Chondrocyte (in vitro differentiated cells): ENCODE data around the gene NME4. TPM values are rescaled to one million over a fixed set of nuclear protein-coding genes. Genes with fewer than 3 reads are reported as not detected.
A peak's percentile ranks its signal among the peaks of the same experiment; 100 is the strongest.

Experiments used
- DNase-seq: peaks from one replicate; pipeline ENCODE4 v3.0.0; 2021; ENCODE audit warnings: mixed read lengths, low spot score
- H3K27ac Mint-ChIP-seq: one replicate; pipeline ENCODE4 v1.8.0; 2021; ENCODE audit warnings: mild to moderate bottlenecking, moderate library complexity, mixed read lengths; ENCODE audit not compliant: unreplicated experiment
- H3K27me3 Mint-ChIP-seq: 2 replicates; pipeline ENCODE4 v1.8.0; 2021; ENCODE audit warnings: low read depth, mixed read lengths
- H3K36me3 Mint-ChIP-seq: 2 replicates; pipeline ENCODE4 v1.8.0; 2021; ENCODE audit warnings: low read depth, mixed read lengths
- H3K4me1 Mint-ChIP-seq: 2 replicates; pipeline ENCODE4 v1.8.0; 2021; ENCODE audit warnings: low read depth, mild to moderate bottlenecking, mixed read lengths
- H3K4me3 Mint-ChIP-seq: one replicate; pipeline ENCODE4 v1.8.0; 2021; ENCODE audit warnings: mild to moderate bottlenecking, moderate library complexity, mixed read lengths; ENCODE audit not compliant: unreplicated experiment
- H3K9me3 Mint-ChIP-seq: 2 replicates; pipeline ENCODE4 v1.8.0; 2021; ENCODE audit warnings: low read depth, mixed read lengths
- total RNA-seq: library from RNA; stranded (reverse); gene quantifications from 3 replicates; pipeline ENCODE4 v1.2.1, GENCODE V29; 2021
- TF ChIP-seq, protein P1 (sequence below): fragments of 200-600 bp; sonication (generic); IDR thresholded peaks from 2 replicates; pipeline ENCODE4 v1.5.0; 2021; ENCODE audit warnings: antibody characterized with exemption, mild to moderate bottlenecking, moderate library complexity

Gene NME4
- total RNA-seq, 1 donor from 2014 or later: 231 TPM

DNA sequence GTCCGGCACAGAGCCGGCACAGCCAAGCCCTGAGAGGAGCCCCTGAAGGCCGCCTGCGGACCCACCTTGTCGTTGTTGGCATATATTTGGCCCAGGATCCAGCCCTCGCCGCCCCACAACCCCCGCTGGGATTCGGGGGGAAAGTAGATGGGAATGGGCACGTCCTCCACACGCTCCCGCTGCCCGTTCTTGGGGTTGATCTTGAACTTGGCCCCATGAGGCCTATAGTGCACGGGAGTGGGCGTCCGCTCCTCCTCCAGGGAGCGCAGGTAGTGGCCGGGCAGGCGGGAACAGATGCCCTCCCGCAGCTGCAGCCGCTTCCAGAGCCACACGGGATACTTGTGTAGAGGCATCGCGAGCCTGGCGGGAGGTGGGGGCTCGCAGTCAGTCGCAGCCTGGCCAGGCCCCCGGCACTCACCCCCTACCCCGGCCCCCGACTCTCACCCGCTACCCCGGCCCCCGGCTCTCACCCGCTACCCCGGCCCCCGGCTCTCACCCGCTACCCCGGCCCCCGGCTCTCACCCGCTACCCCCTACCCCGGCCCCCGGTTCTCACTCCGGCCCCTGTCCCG lies 27.0 kb upstream of the NME4 start:
- Mint-ChIP-seq H3K36me3 (peaks cover 9% of the 10 kb centered on the region), H3K4me1 (peaks cover 11% of the 10 kb centered on the region), H3K27ac (no peak overlapping the region), H3K4me3 (peak overlapping the region; percentile 75), H3K9me3 (no peaks in the 10 kb centered on the region), H3K27me3 (no peaks in the 10 kb centered on the region)
- peak; percentile 90 for DNase-seq
- TF ChIP-seq, protein P1, sequence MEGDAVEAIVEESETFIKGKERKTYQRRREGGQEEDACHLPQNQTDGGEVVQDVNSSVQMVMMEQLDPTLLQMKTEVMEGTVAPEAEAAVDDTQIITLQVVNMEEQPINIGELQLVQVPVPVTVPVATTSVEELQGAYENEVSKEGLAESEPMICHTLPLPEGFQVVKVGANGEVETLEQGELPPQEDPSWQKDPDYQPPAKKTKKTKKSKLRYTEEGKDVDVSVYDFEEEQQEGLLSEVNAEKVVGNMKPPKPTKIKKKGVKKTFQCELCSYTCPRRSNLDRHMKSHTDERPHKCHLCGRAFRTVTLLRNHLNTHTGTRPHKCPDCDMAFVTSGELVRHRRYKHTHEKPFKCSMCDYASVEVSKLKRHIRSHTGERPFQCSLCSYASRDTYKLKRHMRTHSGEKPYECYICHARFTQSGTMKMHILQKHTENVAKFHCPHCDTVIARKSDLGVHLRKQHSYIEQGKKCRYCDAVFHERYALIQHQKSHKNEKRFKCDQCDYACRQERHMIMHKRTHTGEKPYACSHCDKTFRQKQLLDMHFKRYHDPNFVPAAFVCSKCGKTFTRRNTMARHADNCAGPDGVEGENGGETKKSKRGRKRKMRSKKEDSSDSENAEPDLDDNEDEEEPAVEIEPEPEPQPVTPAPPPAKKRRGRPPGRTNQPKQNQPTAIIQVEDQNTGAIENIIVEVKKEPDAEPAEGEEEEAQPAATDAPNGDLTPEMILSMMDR: no peak

DNA sequence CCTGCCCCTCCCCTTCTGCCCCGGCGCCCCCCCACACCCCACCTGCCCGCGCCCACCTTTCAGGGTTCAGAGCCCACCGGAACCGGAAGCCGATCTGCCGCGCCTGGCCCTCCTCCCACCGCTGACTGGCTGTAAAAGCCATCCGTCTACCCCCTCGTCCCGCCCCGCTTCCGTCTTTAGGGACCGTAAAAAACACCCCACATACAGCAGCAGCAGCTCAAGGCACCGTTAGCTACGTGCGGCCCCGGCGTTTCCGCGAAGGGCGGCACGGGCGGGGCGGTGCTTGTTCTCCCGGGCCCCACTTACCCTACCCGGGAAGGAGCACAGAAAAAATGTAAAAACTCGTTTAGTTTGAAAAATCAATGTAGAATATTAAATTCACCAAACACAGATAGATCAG lies 26.6 kb upstream of the NME4 start, which contains the start of gene MRPL28:
TSS of gene MRPL28 (minus strand) at position 96 of the 400 bp plus-strand sequence. CDS start 320 bp downstream, outside the sequence.
- no peaks in the 10 kb centered on the region for H3K27me3 Mint-ChIP-seq
- no peaks in the 10 kb centered on the region for H3K9me3 Mint-ChIP-seq
- peak within 1 kb of the TSS; percentile 89 for H3K27ac Mint-ChIP-seq
- TF ChIP-seq, protein P1: no peak
- H3K36me3 Mint-ChIP-seq: peaks cover 9% of the 10 kb centered on the region
- peak within 1 kb of the TSS; percentile 75 for H3K4me3 Mint-ChIP-seq
- DNase-seq: peak; percentile 96
- peaks cover 11% of the 10 kb centered on the region for H3K4me1 Mint-ChIP-seq

DNA sequence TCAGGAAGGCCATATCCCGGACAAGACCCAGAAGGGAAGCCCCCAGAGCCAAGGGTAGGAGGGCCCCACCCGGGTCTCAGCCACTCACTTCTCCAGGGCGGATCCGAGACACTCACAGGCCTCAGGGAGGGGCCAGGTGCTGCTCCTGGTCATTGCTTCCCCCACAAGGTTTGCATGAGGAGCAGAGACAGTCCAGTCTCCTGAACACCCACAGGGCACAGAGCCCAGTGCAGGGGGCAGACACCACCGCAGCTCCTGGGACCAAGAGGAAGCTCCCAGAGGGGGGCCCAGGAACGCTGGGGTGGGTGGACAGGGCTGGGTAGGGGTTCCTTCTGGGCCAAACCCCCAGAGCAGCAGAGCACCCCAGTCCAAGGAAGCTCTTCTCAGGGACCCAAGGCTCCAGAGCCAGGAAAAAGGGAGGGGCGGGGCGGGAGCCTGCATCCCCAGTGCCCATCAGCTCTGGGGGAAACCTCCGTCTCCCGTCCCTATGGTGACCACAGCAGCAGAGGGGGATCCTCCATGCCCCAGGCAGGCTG lies 26.0 kb upstream of the NME4 start:
- Mint-ChIP-seq H3K9me3 (no peaks in the 10 kb centered on the region), H3K27me3 (no peaks in the 10 kb centered on the region), H3K4me3 (peak overlapping the region; percentile 75), H3K4me1 (peaks cover 11% of the 10 kb centered on the region), H3K27ac (peak overlapping the region; percentile 89), H3K36me3 (peaks cover 9% of the 10 kb centered on the region)
- no peak for DNase-seq
- TF ChIP-seq, protein P1: no peak

DNA sequence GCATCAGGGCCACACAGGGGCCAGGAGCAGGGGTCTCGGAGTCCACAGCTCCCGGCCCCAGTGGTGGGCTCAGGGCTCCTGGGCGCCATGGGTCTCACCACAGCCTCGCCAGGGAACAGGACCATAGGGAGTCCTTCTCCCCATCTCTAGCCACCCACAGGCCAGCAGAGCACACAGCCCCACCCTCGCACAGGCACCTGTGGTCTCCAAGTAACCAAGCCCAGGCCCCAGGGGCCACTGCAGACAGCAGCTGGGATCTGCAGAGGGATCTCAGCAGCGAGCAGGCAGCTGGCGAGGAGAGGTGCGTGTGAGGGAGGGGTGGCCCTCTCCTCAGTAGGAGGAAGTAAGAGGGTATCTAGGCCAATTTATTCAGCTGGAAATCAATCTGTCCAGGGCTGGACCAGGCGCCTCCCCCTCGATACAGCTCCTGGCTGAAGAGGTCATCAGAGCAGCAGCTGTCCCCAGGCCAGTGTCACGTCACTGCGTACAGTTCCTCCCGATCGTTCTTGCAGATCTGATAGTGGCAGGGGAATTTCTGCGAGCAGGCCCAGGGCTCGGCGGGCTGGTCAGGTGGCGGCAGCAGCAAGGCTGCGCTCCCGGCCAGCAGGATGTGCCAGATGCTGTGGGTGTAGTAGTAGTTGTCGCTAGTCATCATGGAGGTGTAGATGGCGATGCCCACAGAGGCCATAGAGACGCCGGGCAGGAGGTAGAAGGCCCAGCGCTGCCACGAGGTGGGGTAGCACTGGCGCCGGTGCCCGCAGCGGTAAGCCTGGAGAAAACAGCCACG lies 25.3 kb upstream of the NME4 start:
- H3K4me3 Mint-ChIP-seq: no peak overlapping the region

More for the DNA sequence above, 25.3 kb upstream of the NME4 start:
- no peak for DNase-seq
- Mint-ChIP-seq H3K36me3 (peaks cover 9% of the 10 kb centered on the region), H3K27ac (peak overlapping the region; percentile 36), H3K4me1 (peaks cover 11% of the 10 kb centered on the region), H3K9me3 (no peaks in the 10 kb centered on the region), H3K27me3 (no peaks in the 10 kb centered on the region)
- TF ChIP-seq, protein P1: no peak
